Measurements from ENCODE around the gene SPCS3. TPM values are rescaled to one million over a fixed set of nuclear protein-coding genes. Genes with fewer than 3 reads are reported as not detected.

SPCS3 gene
- total RNA-seq, 1 experiment from 2014 or later = 128 TPM

- H3K4me3 ChIP-seq (ENCODE audit: low read depth, low read length, poor library complexity, severe bottlenecking) = no peak overlapping the region
- H3K9me3 ChIP-seq (ENCODE audit: low read depth, low read length, poor library complexity, severe bottlenecking) = no peaks in the 10 kb centered on the region
- BruUV-seq (replicated peaks) = no TSS peak
- CTCF ChIA-PET = interaction anchor here (0.8 kb wide), 1 partner anchor 8 kb away, joined by 3 read pairs; no protein-coding TSS in a partner anchor
- DNase-seq (ENCODE audit: low spot score) = no peak
- intact Hi-C loops (cut with micrococcal nuclease; ENCODE audit: unreplicated experiment) = no loop called here
- no peak overlapping the region for H3K27ac ChIP-seq (ENCODE audit: low read depth, low read length, poor library complexity, severe bottlenecking)
- no peaks in the 10 kb centered on the region for H3K27me3 ChIP-seq (replicated peaks; ENCODE audit: insufficient read depth, low read depth, low read length, poor library complexity)
- TF ChIP-seq CTCF (conservative IDR thresholded peaks at IDR 0.05; ENCODE audit: low read depth, low read length) (no peak), EZH2 (IDR thresholded peaks at IDR 0.05; ENCODE audit: borderline replicate concordance, low read depth, low read length, poor library complexity, severe bottlenecking) (no peak)
- POLR2A ChIA-PET (ENCODE audit: low non-redundant PET) = no interaction called here
- H3K4me1 ChIP-seq (ENCODE audit: insufficient read depth, low read length, poor library complexity, severe bottlenecking) = no peaks in the 10 kb centered on the region
- H3K36me3 ChIP-seq (ENCODE audit: insufficient read depth, low read length, poor library complexity, severe bottlenecking) = peaks cover 32% of the 10 kb centered on the region
Measured at GRCh38 chr4:176333076-176333475, 13.3 kb downstream of the SPCS3 start.

- intact Hi-C loops (cut with micrococcal nuclease; ENCODE audit: unreplicated experiment) = no loop called here
- ChIA-PET CTCF (no interaction called here), POLR2A (ENCODE audit: low non-redundant PET) (no interaction called here)
- Histone ChIP-seq H3K4me1 (ENCODE audit: insufficient read depth, low read length, poor library complexity, severe bottlenecking) (no peaks in the 10 kb centered on the region), H3K4me3 (ENCODE audit: low read depth, low read length, poor library complexity, severe bottlenecking) (no peak overlapping the region), H3K27me3 (replicated peaks; ENCODE audit: insufficient read depth, low read depth, low read length, poor library complexity) (no peaks in the 10 kb centered on the region), H3K9me3 (ENCODE audit: low read depth, low read length, poor library complexity, severe bottlenecking) (no peaks in the 10 kb centered on the region), H3K27ac (ENCODE audit: low read depth, low read length, poor library complexity, severe bottlenecking) (no peak overlapping the region), H3K36me3 (ENCODE audit: insufficient read depth, low read length, poor library complexity, severe bottlenecking) (peaks cover 24% of the 10 kb centered on the region)
- DNase-seq (ENCODE audit: low spot score) = no peak
- TF ChIP-seq CTCF (conservative IDR thresholded peaks at IDR 0.05; ENCODE audit: low read depth, low read length) = no peak
- no peak for TF ChIP-seq EZH2 (IDR thresholded peaks at IDR 0.05; ENCODE audit: borderline replicate concordance, low read depth, low read length, poor library complexity, severe bottlenecking)
- no TSS peak for BruUV-seq (replicated peaks)
Measured at GRCh38 chr4:176334066-176334465, 14.3 kb downstream of the SPCS3 start.

GRCh38 chr4:176335421-176335820 is 15.7 kb downstream of the SPCS3 start:
- ChIA-PET CTCF (no interaction called here), POLR2A (ENCODE audit: low non-redundant PET) (no interaction called here)
- Histone ChIP-seq H3K4me1 (ENCODE audit: insufficient read depth, low read length, poor library complexity, severe bottlenecking) (no peaks in the 10 kb centered on the region), H3K27ac (ENCODE audit: low read depth, low read length, poor library complexity, severe bottlenecking) (no peak overlapping the region), H3K27me3 (replicated peaks; ENCODE audit: insufficient read depth, low read depth, low read length, poor library complexity) (no peaks in the 10 kb centered on the region), H3K4me3 (ENCODE audit: low read depth, low read length, poor library complexity, severe bottlenecking) (no peak overlapping the region), H3K9me3 (ENCODE audit: low read depth, low read length, poor library complexity, severe bottlenecking) (no peaks in the 10 kb centered on the region), H3K36me3 (ENCODE audit: insufficient read depth, low read length, poor library complexity, severe bottlenecking) (peaks cover 11% of the 10 kb centered on the region)
- BruUV-seq (replicated peaks) = no TSS peak
- intact Hi-C loops (cut with micrococcal nuclease; ENCODE audit: unreplicated experiment) = no loop called here
- TF ChIP-seq EZH2 (IDR thresholded peaks at IDR 0.05; ENCODE audit: borderline replicate concordance, low read depth, low read length, poor library complexity, severe bottlenecking) = no peak
- TF ChIP-seq CTCF (conservative IDR thresholded peaks at IDR 0.05; ENCODE audit: low read depth, low read length) = no peak
- no peak for DNase-seq (ENCODE audit: low spot score)

Data from A673 (cell line).